ENCODE results near the gene ADGRG6.
"Not testable (repeated sequence)": the region's sequence is repeated elsewhere in the genome, so short reads cannot be mapped to it uniquely, and the experiment has no call there.

ADGRG6 gene

GRCh38 chr6:142301651-142302391, at the start of gene ADGRG6:
Gene ADGRG6, plus strand, starts transcription at chr6:142302007. Its CDS starts 323 bp downstream, at chr6:142302330.
- DNase-seq (ENCODE audit: low spot score) = no peak

GRCh38 chr6:142254513-142254912, 47.3 kb upstream of the ADGRG6 start:
- DNase-seq (ENCODE audit: low spot score) = no peak

- DNase-seq (ENCODE audit: low spot score) = no peak
These were observed 46.0 kb upstream of the ADGRG6 start for GRCh38 chr6:142255785-142256184.

- DNase-seq (ENCODE audit: low spot score) = no peak
These were observed 43.5 kb upstream of the ADGRG6 start for GRCh38 chr6:142258305-142258704.

GRCh38 chr6:142258757-142259156, 43.0 kb upstream of the ADGRG6 start:
- no peak for DNase-seq (ENCODE audit: low spot score)

- DNase-seq (ENCODE audit: low spot score) = no peak
These were observed 41.1 kb upstream of the ADGRG6 start for GRCh38 chr6:142260748-142261147.

GRCh38 chr6:142262231-142262630, 39.6 kb upstream of the ADGRG6 start:
- no peak for DNase-seq (ENCODE audit: low spot score)

GRCh38 chr6:142265476-142265875, 36.3 kb upstream of the ADGRG6 start:
- DNase-seq (ENCODE audit: low spot score) = no peak

- DNase-seq (ENCODE audit: low spot score) = no peak
These were observed 35.7 kb upstream of the ADGRG6 start for GRCh38 chr6:142266060-142266459.

GRCh38 chr6:142271476-142271875, 30.3 kb upstream of the ADGRG6 start:
- DNase-seq (ENCODE audit: low spot score) = no peak

- no peak for DNase-seq (ENCODE audit: low spot score)
These were observed 27.2 kb upstream of the ADGRG6 start for GRCh38 chr6:142274656-142275055.

- no peak for DNase-seq (ENCODE audit: low spot score)
These were observed 26.4 kb upstream of the ADGRG6 start for GRCh38 chr6:142275236-142276006.

- no peak for DNase-seq (ENCODE audit: low spot score)
These were observed 25.6 kb upstream of the ADGRG6 start for GRCh38 chr6:142276256-142276655.

- no peak for DNase-seq (ENCODE audit: low spot score)
These were observed 22.2 kb upstream of the ADGRG6 start for GRCh38 chr6:142279350-142280180.

GRCh38 chr6:142280265-142280664, 21.5 kb upstream of the ADGRG6 start:
- DNase-seq (ENCODE audit: low spot score) = no peak

- no peak for DNase-seq (ENCODE audit: low spot score)
These were observed 20.9 kb upstream of the ADGRG6 start for GRCh38 chr6:142280927-142281326.

GRCh38 chr6:142283138-142283537, 18.7 kb upstream of the ADGRG6 start:
- DNase-seq (ENCODE audit: low spot score) = not testable (repeated sequence)

GRCh38 chr6:142284419-142284818, 17.4 kb upstream of the ADGRG6 start:
- DNase-seq (ENCODE audit: low spot score) = no peak

GRCh38 chr6:142285235-142286087, 16.3 kb upstream of the ADGRG6 start:
- DNase-seq (ENCODE audit: low spot score) = no peak

- DNase-seq (ENCODE audit: low spot score) = no peak
These were observed 15.8 kb upstream of the ADGRG6 start for GRCh38 chr6:142286088-142286409.

GRCh38 chr6:142289687-142290086, 12.1 kb upstream of the ADGRG6 start:
- DNase-seq (ENCODE audit: low spot score) = no peak

GRCh38 chr6:142290851-142291250, 11.0 kb upstream of the ADGRG6 start:
- no peak for DNase-seq (ENCODE audit: low spot score)

Data from hematopoietic multipotent progenitor cell treated with erythropoietin and hydrocortisone succinate and interleukin-3 and kit ligand, for 15 days (in vitro differentiated cells).